Breast epithelium (tissue), 3 donors: ENCODE results near the gene KIAA0408.

ENCODE experiments used
- POLR2A ChIP-seq: fragments of 450-650 bp; IDR thresholded peaks from one replicate; pipeline ENCODE4 v1.6.1; 2016; ENCODE audit warnings: antibody characterized with exemption, mild to moderate bottlenecking, moderate library complexity
- POLR2AphosphoS5 ChIP-seq, 3 donors: sonication (generic); formaldehyde crosslinking; IDR thresholded peaks; one replicate each; pipeline ENCODE4 v1.6.1; 2017; ENCODE audit warnings: antibody characterized with exemption in 3 of 3

- TF ChIP-seq POLR2A (no peak), POLR2AphosphoS5 (IDR thresholded peaks at IDR 0.05) (no peak)
Measured at GRCh38 chr6:127446356-127446755, 12.8 kb downstream of the KIAA0408 start.
